Stimulated activated CD4-positive, alpha-beta T cell treated with anti-CD3 and anti-CD28 coated beads, Interleukin-12 subunit alpha, Interleukin-12 subunit beta, amount 100 ng/mL, for 24 hours (primary cell): ENCODE data around the gene TFF3.
A peak's percentile ranks its signal among the peaks of the same experiment; 100 is the strongest.
"Not testable (repeated sequence)": the region's sequence is repeated elsewhere in the genome, so short reads cannot be mapped to it uniquely, and the experiment has no call there.

Source experiments
- DNase-seq, 2 experiments: peaks; one replicate each; pipeline ENCODE4 v3.0.0-alpha.2; 2020; ENCODE audit warnings: low read depth in 2 of 2

Gene TFF3

DNA sequence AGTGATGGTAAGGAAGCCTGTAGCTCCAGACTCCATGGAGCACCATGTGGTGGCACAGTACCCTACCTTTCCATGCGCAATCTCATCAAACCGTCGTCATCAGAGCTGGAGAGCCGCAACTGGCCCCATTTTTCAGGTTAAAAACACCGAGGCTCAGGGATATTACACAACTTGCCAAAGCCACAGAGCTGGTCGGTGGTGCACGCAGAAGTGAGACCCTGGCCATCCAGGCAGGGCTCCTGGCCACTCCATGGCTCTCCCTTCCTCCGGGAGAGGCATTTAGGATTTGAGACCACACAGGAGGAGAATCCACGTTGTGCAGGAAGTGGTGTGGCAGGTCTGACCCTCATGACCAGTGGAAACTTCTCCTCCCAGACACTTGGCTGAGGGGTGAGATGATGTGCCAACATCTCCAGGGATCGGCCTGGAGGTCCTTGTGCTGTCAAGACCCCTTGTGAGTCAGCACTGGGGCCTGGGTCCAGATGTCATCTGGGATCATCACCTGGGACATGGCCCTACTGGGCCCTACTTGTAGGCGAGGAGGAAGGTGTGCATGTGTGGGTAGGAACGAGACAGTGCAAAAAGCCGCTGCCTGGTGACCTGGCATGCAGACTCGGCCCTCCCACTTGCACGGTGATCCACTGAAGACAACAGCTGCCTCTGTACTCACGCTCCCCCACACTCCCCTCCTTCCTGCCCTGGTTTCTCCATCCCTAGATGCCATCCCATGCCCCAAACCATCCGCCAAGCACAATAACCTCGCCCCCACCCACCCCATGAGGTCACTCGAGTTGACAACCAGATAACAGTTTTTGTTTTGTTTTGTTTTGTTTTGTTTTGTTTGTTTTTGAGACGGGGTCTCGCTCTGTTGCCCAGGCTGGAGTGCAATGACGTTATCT is 10.4 kb downstream of the TFF3 start:
- DNase-seq: no peak

DNA sequence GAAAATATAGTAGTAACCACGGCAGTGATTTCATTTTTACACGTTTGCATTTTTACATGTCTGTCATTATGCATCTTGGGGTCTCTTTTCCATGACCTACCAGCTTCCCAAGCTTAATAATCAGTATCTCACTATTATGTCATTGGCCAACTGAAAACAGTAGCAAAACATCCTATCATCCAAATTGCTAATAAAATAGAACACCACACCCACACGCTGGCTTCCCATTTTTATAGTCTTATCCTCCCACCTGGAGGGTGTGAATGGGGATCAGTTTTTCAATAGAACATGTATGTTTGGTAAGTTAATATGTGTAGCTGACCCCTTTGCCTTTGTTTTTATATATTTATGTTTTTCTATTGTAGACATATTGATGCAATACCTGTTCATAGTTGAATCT is 11.8 kb downstream of the TFF3 start:
- no peak for DNase-seq

DNA sequence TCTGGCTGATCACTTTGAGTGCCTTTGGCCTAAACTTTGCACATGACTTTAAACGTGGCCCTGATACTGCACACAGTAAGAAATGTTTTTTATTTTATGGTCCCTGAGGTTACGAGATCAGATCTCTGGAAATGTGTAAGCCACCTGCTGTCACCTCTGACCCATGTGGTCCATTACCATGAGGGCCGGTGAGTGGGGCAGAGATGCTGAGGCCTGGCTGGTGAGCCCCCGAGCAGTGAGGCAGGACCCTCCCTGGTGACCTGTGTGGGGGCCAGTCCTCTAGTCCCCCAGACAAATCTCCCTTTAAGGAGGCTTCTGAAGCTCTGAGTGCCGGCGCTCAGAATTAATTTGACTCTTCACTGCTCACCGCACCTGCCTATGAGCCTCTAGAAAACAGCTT is 12.4 kb downstream of the TFF3 start:
- no peak for DNase-seq

DNA sequence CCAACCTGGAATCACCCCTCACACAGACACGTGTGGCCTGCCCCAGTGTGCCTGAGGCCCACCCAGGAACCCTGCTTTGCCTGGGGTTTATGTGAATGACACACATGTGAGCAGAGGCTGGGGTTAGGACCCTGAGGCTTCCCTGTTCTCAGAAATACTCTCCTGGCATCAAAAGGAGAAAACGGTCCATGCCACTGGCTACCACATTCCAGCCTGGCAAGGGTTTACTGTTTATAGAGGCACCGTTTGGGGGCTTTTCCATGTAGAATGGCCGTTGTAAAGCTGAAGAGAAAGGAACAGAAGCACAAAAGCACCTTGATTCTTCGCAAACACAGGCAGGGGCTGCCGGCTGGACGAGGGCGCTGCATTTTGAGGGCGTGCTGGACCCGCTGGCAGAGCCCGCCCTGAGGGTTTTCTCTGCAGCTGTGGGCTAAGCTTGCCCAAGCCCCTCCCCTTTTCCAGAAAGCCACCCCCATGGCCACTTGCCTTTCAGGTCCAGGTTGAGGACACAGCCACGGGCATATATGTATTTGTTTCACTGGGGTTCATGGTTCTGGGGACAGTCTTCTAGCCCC is 13.0 kb downstream of the TFF3 start:
- no peak for DNase-seq

DNA sequence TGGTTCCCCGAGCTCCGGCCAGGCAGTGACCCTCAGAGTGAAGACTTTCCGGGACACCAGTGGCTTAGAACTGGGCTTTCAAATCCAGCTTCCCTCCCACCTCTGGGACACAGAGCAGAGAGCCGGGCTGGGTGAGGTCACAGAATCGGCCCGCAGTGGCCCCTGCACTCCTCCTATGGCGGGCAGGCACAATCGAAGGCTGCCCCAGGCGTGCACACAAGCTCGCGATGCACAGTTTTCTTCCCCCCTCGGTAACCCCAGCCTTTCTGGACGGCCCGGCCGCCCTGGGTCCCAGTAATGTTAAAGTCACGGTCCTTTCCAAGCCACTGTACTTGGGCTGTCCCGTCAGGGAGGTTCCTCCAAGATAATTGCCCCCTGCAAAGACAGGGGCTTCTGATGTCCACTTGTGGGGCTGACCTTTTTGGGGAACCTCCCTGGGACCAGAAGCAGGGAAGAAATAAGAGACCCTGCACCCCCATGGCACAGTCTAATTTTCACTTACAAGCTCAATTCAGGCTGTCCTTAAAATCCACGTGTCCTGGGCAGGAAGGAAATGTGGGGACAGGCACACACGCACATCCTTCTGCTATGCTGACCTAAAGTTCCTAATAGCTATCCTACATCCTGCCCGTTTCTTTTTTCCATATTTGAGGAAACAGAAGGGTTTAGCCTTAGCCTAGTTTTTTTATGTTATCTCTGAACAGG is 13.7 kb downstream of the TFF3 start:
- DNase-seq: no peak

DNA sequence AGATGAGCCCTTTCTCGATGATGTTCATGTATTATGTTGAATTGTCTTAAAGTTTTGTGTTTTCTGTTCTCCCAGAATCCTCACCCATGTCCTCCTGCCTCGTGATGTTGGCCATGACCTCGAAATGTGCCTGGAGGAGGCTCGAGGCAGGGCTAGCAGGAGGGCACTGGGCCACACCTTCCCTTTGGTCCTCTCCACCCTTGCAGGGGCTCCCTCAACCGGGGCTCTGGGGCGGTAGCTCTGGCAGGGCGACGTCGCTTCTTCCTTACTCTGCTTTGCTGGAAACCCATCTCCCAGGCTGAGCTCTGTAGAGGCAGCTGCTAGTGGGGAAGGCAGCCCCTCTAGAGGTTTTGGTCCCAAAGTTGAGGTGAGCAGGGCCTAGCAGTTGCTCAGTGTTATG is 14.3 kb downstream of the TFF3 start:
- DNase-seq: no peak

DNA sequence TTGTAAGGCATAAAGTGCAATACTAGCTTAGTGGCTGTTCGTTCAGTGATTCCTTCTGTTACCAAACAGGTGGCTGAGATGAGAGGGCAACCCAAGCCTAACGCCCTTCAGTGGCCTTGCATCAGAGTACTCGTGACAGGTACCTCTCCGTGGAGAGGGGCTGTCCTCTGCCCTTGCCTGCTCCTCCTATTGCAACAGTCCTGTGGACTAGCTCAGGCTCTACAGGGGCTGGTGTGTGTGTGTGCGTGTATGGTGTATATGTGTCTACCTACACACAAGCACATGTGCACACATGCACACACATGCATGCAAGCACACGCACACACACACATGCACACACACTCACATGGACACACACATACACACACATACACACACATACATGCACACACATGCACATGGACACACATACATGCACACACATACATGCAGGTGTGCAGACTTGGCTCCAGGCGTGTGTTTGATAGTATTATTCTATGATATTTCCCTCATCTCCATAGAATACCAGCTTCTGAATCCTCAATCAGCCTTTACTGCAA is 15.1 kb downstream of the TFF3 start:
- no peak for DNase-seq

DNA sequence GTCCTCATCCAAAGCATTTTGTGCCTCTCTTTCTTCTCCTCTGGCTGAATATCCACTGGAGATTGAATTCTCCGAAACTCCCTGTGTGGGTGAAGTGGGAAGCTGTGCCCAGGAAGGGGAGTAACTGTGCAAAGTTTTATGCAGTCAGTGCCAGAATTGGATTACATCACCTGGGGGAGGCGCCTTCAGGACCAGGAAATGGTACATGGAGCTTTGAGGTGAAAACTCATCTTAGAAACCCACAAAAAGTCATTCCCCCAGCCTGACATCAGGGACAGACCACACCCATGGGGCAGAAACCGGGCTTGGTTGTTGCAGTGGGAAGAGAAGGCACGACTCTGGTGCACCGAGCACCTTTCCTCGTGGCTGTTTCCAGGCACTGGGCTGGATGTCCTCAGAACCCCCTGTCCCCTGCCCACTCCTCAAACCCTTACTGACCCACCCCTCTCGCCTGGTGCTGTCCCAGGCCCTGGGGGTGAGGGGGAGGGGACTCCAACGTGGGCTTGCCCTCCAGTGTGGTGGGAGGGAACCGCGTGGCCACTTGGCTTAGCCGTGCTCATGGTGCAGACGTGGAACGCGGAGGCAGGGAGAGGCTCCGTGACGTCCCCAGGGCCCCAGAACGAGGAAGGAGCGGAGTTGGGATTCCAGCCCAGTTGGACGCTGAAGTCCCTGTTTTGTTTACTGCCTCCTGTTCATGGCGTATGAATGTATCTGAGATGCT is 15.7 kb downstream of the TFF3 start:
- DNase-seq: peak in 1 of 2 experiments; percentile 4

DNA sequence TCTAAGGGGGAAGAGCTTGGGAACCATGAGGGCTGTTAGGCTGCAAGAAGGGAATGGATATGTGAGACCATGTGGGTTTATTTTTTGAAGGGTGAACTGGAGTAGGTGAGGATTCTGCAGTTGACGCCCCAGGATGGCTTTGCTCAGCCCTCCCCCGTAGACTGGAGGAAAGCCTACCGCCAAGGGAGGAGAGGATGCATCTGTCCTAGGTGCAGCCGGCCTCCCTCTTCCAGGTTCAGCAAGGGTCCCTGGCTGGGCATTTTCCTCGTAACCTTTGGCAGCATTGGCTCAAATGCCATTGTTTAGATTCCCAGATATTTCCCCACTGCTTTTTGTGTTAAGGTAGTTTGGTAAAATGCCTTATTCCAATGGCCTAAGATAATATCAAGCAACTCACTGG is 16.6 kb downstream of the TFF3 start:
- DNase-seq: no peak

DNA sequence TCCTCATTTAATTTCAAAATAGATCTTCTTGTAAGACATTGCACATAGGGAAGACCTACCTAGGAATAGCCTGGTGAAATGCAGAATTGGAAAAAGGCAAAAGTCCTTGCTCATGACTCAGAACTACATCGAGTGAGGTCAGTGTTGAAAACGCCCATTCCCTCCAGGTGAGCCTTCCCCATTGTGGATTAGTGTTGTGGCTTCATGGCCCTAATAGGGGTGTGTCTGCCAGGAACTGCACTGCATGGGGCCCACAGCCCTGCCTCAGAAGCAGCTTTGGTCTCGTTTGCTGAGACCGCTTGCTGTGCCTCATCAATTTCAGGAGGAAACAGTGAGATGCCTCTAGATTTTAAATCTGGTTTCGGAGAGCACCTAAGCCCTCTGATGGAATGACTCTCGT is 17.0 kb downstream of the TFF3 start:
- no peak for DNase-seq

DNA sequence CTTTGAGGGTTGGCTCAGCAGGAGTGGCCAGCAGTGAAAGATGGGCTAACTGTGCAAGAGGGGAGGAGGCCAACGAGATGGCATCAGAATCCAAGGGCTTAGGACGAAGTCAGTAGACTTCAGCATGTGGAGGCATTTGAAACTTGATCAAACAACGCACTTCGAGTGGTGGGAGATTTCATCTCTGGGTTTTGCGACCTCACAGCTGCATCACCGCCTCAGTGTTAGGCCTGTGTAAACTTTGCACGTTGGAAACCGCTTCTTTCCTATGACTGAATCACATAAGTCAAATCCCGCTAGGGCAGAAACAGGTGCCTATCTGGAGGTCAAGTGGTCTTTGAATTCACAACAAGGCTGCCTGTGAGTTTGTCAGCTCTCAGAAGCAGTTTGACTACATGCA is 17.8 kb downstream of the TFF3 start:
- no peak for DNase-seq

DNA sequence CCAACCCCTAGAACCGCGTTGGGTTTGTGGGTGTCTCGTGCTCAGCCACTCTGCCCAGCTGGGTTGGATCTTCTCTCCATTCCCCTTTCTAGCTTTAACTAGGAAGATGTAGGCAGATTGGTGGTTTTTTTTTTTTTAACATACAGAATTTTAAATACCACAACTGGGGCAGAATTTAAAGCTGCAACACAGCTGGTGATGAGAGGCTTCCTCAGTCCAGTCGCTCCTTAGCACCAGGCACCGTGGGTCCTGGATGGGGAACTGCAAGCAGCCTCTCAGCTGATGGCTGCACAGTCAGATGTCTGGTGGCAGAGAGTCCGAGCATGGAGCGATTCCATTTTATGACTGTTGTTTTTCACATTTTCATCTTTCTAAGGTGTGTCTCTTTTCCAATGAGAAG is 18.7 kb downstream of the TFF3 start:
- DNase-seq: no peak

DNA sequence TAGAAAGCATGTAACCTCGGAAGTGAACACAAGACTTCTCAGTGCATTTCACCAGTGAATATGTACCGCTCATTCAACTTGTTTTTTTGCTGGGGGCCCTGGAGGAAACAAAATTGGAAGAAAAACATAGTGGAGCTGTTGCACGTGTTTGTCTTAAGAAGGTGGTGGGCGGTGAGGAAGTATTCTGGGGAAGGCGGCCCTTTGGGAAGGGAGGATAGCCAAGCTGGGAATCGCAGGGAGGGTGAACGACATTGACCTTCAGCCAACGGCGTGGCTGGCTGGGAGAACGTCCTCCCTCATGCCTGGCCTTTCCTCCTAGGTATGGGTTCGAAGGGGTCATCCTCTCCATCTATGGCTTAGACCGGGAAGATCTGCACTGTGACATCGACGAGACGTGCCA is 19.4 kb downstream of the TFF3 start:
- no peak for DNase-seq

DNA sequence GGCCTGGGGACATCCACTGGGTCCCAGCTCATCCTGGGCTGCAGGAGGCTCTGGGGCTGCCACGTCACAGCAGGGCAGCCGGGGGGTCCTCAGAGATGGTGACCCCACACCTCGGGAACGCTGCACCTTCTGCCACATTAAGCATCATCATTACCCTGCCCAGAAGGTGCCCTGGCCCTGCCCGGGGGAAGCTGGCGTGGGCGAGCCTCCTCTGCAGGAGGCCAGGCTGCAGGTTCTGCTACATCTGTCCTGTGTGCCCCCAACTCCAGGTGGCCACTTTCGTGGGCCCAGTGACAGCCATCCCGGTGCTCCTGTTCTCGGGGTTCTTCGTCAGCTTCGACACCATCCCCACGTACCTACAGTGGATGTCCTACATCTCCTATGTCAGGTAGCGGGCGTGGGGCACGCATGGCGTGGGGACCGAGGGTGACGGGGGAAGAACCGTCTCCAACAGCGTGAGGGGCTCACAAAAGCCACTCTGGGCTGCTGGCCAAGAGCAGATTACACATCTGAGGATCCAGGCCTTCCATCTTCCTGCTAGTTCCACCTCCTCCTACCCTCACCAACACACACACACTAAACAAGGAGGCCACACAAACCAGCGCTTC is 20.8 kb downstream of the TFF3 start:
- DNase-seq: no peak

DNA sequence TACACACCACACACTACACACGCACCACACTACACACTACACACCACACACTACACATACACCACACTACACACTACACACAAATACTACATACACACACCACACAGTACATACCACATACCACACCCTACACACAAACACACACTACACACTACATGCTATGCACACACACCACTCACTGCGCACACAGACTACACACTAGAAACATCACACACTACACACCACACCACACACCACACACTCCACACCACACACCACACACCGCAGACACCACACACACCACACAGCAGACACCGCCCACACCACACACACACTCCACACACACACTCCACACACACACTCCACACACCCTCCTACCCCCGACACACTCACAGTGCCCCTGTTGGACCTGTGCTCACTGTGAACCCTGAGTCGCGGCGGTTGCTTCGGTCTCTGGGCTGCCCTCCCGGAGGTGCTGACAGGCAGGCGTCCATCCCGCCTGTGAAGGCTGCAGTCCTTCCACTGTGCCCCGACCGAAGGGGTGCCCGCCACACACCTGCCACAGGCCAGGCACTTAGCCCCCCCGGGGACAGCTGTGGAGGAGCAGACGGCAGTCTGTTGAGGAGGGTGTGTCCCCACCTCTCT is 21.4 kb downstream of the TFF3 start:
- no peak for DNase-seq

DNA sequence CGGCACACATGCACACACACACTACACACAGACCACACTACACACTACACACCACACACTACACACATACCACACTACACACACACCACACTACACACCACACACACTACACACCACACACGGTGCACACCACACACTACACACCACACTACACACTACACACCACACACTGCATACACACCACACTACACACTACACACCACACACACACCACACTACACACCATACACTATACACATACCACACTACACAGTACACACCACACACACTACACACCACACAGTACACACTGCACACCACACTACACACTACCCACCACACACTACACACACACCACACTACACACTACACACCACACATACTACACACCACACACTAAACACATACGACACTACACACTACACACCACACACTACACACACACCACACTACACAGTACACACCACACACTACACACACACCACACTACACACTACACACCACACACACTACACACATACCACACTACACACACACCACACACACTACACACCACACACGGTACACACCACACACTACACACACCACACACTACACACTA is 22.6 kb downstream of the TFF3 start:
- DNase-seq: not testable (repeated sequence)

DNA sequence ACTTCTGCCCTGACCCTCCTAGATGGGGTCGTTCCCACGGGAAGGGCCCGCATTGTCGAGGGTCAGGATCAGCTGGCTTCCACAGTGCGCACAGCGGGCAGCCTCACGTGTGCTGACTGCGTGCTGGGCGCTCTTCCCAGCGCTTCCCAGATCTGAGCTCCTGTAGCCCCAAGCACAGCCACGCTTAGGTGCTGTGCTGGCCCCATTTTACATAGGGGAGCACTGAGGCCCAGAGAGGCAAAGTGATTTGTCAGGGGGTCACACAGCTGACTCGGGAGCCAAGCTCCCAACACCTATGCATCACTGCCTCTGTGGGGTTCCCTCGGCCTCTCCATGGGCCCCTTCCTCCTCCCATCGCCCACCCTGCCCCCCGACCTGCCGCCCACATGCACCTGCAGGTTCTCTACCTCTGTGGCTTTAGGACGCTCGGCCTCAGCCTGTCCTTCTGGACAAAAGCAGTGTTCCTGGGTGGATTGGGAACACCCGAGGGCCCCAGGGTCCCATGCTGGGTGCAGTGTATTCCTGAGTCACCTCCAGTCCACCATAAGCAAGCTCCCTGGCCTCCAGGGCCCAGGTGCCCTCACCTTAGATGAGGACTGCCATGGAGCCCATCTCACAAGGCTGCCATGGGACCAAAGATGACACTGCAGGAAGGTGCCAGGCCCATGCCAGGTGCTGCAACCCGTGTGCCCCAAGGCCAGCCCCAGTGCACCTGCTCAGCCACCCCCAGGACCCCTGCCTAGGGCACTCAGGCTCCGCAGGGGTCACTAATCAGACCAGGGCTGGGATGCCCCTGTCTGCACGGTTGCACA is 23.3 kb downstream of the TFF3 start:
- no peak for DNase-seq

DNA sequence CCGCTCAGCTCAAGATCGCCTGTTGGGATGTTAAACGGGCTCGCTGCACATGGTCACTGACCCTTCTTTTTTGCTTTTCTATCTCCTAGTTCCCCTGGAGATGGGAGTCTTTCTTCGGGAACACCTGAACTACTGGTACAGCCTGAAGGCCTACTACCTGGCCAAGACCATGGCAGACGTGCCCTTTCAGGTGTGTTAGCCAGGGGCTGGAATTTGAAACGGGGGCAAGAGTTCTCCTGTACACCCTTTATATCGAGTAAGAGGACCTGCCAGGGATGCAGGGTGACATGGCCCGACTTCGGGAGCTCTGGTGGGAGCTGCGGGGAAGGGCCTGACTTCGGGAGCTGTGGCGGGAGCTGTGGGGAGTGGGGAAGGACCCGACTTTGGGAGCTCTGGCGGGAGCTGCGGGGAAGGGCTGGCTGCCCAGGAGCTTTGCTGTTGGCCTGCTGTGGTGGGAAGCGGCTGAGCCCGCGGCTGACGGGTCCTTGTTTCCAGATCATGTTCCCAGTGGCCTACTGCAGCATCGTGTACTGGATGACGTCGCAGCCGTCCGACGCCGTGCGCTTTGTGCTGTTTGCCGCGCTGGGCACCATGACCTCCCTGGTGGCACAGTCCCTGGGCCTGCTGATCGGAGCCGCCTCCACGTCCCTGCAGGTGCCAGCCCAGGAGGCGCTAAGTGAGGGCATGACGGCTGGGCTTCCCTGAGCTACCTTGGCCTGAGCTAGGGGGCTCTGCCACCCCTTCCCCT is 24.0 kb downstream of the TFF3 start:
- no peak for DNase-seq

DNA sequence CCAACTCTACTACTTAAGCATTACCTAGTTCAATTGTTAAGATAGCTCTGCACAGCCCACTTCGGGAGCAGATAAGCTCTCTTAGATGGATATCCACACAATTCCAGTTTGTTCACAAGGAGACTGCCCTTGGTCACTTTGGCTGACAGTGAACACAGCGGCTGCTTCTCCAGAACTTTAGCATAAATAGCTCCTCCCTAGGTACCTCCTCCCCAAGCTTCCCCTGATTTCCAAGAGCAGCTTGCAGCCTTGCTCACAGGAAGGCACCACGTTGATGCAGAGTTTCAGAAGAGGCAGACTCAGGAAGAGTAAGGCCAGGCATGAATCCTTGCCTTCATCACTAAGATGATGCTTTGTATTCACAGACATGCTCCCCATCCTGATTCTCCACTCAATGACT is 24.7 kb downstream of the TFF3 start:
- no peak for DNase-seq
